ENCODE measurements around the gene ADGB.
"Not testable (repeated sequence)": the region's sequence is repeated elsewhere in the genome, so short reads cannot be mapped to it uniquely, and the experiment has no call there.

Gene ADGB

GRCh38 chr6:146598772-146599405 lies at the start of gene ADGB:
TSS of gene ADGB (plus strand) at chr6:146598972. CDS start at chr6:146599041, 69 bp downstream.
- DNase-seq (ENCODE audit: low read depth in 2 of 2, low spot score in 1 of 2), result no peak

- no peak for DNase-seq (ENCODE audit: low read depth in 2 of 2, low spot score in 1 of 2)
Observed at GRCh38 chr6:146550911-146551310, 47.9 kb upstream of the ADGB start.

- DNase-seq (ENCODE audit: low read depth in 2 of 2, low spot score in 1 of 2), result no peak
Observed at GRCh38 chr6:146551545-146551944, 47.2 kb upstream of the ADGB start.

GRCh38 chr6:146553377-146554135 lies 45.2 kb upstream of the ADGB start:
- DNase-seq (ENCODE audit: low read depth in 2 of 2, low spot score in 1 of 2), result no peak

GRCh38 chr6:146560607-146561006 lies 38.2 kb upstream of the ADGB start:
- no peak for DNase-seq (ENCODE audit: low read depth in 2 of 2, low spot score in 1 of 2)

GRCh38 chr6:146566661-146567060 lies 32.1 kb upstream of the ADGB start:
- DNase-seq (ENCODE audit: low read depth in 2 of 2, low spot score in 1 of 2), result not testable (repeated sequence)

DNA sequence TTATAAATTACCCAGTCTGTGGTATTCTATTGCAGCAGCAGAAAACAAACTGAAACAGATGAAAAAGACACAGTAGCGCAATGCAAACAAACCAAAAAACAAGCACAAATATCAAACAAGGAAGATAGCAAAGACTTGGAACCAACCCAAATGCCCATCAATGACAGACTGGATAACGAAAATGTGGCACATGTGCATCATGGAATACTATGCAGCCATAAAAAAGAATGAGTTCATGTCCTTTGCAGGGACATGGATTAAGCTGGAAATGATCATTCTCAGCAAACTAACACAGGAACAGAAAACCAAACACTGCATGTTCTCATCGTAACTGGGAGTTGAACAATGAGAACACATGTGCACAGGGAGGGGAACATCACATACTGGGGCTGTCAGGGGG lies 30.2 kb upstream of the ADGB start:
- not testable (repeated sequence) for DNase-seq (ENCODE audit: low read depth in 2 of 2, low spot score in 1 of 2)

DNA sequence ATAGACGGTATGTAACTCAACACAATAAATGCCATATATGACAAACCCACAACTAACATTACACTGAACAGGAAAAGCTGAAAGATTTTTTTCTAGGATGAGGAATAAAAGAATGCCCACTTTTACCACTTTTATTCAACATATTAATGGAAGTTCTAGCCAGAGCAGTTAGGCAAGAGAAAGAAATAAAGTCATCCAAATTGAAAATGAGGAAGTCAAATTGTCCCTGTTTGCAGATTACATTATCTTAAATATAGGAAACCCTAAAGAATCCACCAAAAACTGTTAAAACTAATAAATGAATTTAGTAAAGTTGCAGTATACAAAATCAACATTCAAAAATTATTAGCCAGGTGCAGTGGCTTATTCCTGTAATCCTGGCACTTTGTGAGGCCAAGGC lies 24.6 kb upstream of the ADGB start:
- no peak for DNase-seq (ENCODE audit: low read depth in 2 of 2, low spot score in 1 of 2)

GRCh38 chr6:146578054-146578453 lies 20.7 kb upstream of the ADGB start:
- DNase-seq (ENCODE audit: low read depth in 2 of 2, low spot score in 1 of 2), result no peak

GRCh38 chr6:146581968-146582367 lies 16.8 kb upstream of the ADGB start:
- DNase-seq (ENCODE audit: low read depth in 2 of 2, low spot score in 1 of 2), result no peak

GRCh38 chr6:146582857-146583256 lies 15.9 kb upstream of the ADGB start:
- no peak for DNase-seq (ENCODE audit: low read depth in 2 of 2, low spot score in 1 of 2)

DNA sequence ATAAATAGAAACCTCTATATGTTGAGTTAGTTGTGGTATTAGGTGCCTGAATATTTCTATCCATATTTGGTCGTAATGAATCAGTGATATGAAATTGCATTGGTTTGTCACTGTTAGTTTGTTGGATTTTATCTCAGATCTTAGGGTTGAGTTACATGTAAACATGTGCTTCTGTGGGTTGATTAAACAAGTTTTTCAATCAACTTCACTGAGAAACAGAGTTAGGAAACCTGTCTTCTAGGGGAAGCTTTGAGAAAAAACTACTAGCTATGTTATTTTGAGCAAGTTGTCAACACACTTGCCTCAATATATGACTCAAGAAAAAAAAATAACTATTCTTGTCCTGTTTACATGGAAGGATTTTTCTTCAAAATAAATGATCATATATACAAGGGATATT lies 14.8 kb upstream of the ADGB start:
- no peak for DNase-seq (ENCODE audit: low read depth in 2 of 2, low spot score in 1 of 2)

GRCh38 chr6:146587459-146587858 lies 11.3 kb upstream of the ADGB start:
- DNase-seq (ENCODE audit: low read depth in 2 of 2, low spot score in 1 of 2), result no peak

DNA sequence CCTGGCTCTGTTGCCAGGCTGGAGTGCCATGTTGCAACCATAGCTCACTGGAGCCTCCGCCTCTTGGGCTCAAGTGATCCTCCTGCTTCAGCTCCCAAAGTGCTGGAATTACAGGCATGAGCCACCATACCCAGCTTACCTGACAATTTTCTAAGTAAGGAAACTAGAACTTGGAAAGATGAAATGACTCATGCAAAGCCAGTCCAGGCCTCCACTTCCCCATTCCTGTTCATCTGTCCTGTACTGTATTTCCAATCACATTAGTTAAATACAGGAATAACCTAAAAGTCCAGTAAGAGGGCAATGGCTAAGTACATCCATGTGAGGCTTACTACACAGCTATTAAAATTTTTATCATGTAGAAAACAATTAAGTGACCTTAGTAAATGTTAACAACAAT lies 8.3 kb upstream of the ADGB start:
- no peak for DNase-seq (ENCODE audit: low read depth in 2 of 2, low spot score in 1 of 2)

DNA sequence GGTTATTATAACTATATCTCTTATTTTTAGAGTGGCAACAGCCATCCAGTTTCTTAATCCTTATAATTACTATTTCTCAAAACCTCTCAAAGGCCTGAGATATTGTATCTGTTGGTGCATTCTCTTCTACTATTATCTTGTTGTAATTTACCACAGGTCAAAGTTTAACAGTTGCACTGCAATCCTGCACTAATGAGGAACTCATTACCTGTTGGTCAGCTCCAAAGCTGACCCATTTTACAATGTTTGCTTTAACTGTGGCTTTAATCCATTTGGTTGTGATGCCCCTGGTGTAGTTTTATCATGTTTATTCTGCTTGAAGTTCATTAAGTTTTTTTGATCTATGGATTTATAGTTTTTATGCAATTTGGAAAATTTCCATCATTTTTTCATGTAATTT lies 6.3 kb upstream of the ADGB start:
- no peak for DNase-seq (ENCODE audit: low read depth in 2 of 2, low spot score in 1 of 2)

GRCh38 chr6:146593986-146594385 lies 4.8 kb upstream of the ADGB start:
- no peak for DNase-seq (ENCODE audit: low read depth in 2 of 2, low spot score in 1 of 2)

- DNase-seq (ENCODE audit: low read depth in 2 of 2, low spot score in 1 of 2), result no peak
Observed at GRCh38 chr6:146594495-146594894, 4.3 kb upstream of the ADGB start.

DNA sequence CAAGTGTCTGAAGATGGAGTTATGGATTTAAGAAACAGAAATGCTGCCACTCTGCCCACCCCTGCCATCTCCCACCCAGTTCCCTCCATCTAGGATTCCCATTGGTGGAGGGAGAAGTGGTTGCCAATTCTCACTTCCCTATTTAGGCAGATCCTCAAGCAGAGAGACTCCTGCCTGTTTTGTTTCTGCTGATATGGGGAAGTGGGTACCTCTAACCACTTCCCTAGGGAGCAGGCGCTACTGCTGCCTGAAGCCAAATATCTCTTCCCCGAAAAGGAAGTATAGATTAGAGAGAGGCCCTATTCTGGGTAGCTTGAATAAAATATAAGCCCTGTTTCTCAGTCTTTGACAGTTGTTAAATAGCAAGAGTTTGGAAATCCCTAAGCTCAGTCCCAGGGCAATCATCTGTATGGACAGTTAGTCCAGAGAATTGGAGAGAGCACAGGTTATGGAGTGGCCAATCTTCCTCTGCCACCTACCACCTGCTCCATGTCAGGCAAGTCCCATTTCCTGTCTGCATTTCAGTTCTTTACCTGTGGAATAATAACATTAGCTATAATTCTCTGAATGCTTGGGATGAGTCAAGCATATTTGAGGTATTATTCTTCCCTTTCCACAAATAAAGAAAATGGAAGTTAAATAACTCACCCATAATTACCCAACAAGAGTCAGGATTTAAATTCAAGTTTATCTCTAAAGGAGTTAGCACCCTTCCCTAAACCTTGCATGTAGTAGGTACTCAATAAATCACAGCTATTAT lies 2.6 kb upstream of the ADGB start:
- DNase-seq (ENCODE audit: low read depth in 2 of 2, low spot score in 1 of 2), result no peak

DNA sequence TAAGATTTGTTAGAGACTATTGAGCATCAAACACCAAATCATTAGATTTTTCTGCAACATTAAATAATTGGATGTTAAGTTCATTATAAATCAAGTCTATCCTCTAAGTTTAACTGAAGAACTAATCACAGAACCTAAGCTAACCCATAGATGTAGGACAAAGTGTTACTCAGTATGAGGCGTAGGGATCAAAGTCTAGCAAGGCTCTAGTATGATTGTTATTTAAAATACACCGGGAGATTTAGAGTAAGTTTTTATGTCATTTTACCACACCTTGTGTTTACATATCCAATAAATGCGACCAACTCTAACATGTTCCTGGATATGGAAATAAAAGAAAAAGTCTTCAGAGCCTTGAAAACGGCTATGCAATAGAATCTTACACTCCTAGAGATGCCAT lies 2.6 kb downstream of the ADGB start:
- DNase-seq (ENCODE audit: low read depth in 2 of 2, low spot score in 1 of 2), result no peak

- DNase-seq (ENCODE audit: low read depth in 2 of 2, low spot score in 1 of 2), result no peak
Observed at GRCh38 chr6:146602526-146602925, 3.8 kb downstream of the ADGB start.

GRCh38 chr6:146613947-146614346 lies 15.2 kb downstream of the ADGB start:
- DNase-seq (ENCODE audit: low read depth in 2 of 2, low spot score in 1 of 2), result no peak

DNA sequence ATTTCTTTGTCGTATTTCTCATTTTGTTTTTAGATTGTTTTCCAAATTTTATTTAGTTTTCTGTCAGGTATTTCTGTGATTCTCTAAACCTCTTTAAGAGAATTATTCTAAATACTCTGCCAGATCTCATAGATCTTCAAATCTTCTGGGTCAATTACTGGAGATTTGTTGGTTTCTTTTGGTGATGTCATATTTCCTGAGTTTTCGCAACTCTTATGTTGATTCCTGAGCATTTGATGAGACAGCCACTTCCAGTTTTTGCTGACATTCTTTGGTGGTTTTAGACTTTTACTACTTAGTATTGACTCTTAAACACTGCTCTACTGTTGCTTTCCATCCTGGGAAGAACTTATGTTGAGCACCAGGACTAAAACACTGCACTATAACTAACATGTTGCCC lies 21.9 kb downstream of the ADGB start:
- no peak for DNase-seq (ENCODE audit: low read depth in 2 of 2, low spot score in 1 of 2)

Measured in stimulated activated CD8-positive, alpha-beta memory T cell treated with anti-CD3 and anti-CD28 coated beads, Interleukin-4, amount 100 ng/mL, for 4 hours (primary cell).